T-cell (primary cell): ENCODE data around the gene B3GNT4. TPM values are rescaled to one million over a fixed set of nuclear protein-coding genes. Genes with fewer than 3 reads are reported as not detected.
"Not testable (repeated sequence)": the region's sequence is repeated elsewhere in the genome, so short reads cannot be mapped to it uniquely, and the experiment has no call there.

Experiments used
- ATAC-seq, 4 experiments: fragments of 200-7000 bp in 3 of 4; fragments of 150-1000 bp in 1 of 4; cut with Tn5 transposase; replicated peaks in 1 of 4; 1 replicate in 3 of 4; 2 replicates in 1 of 4; pipeline ENCODE4 v1.10.0; 2021; ENCODE audit warnings: moderate library complexity in 3 of 4, mild to moderate bottlenecking in 2 of 4, moderate number of reproducible peaks in 1 of 4
- CTCF ChIA-PET, 2 donors: fragments of 300-600 bp; sonication (Branson Sonifier 250); formaldehyde crosslinking; loops; one replicate each; lab custom pipeline; 2022; ENCODE audit warnings: antibody characterized with exemption in 2 of 2; lab: Charles Lee
- POLR2A ChIA-PET, 2 donors: fragments of 300-600 bp; sonication (Branson Sonifier 250); formaldehyde crosslinking; loops; one replicate each; lab custom pipeline; 2022; ENCODE audit warnings: antibody characterized with exemption in 2 of 2; lab: Charles Lee
- DNase-seq, 35 experiments: peaks; one replicate each; pipeline versions ENCODE4 v3.0.0 to v3.0.0-alpha.2; 2013 to 2023
- H3K27ac ChIP-seq: one replicate; pipeline ENCODE4 v1.5.1; 2013; ENCODE audit warnings: low read length
- H3K27me3 ChIP-seq, 2 experiments: replicated peaks in 1 of 2; 1 replicate in 1 of 2; 2 replicates in 1 of 2; pipeline versions ENCODE4 v1.6.1 to v1.7.0; 2013; ENCODE audit warnings: low read length in 1 of 2, mixed read lengths in 1 of 2; ENCODE audit not compliant: control insufficient read depth in 2 of 2, insufficient read depth in 2 of 2; ENCODE audit errors: extremely low read depth in 1 of 2
- H3K36me3 ChIP-seq, 2 donors: 1 replicate in 1 of 2; 2 replicates in 1 of 2; pipeline versions ENCODE4 v1.6.1 to v1.7.0; 2013; ENCODE audit warnings: low read length in 1 of 2; ENCODE audit not compliant: control insufficient read depth in 2 of 2, insufficient read depth in 1 of 2; ENCODE audit errors: extremely low read depth in 1 of 2
- H3K4me1 ChIP-seq, 2 experiments: 1 replicate in 1 of 2; 2 replicates in 1 of 2; pipeline versions ENCODE4 v1.6.1 to v1.7.0; 2013; ENCODE audit warnings: low read length in 2 of 2, mixed read lengths in 1 of 2; ENCODE audit not compliant: insufficient read depth in 2 of 2, control insufficient read depth in 1 of 2; ENCODE audit errors: extremely low read depth in 1 of 2
- H3K4me3 ChIP-seq, 2 donors: 1 replicate in 1 of 2; 2 replicates in 1 of 2; pipeline versions ENCODE4 v1.5.1 to v1.7.0; 2013; ENCODE audit warnings: mild to moderate bottlenecking in 2 of 2, low read length in 1 of 2, moderate library complexity in 1 of 2; ENCODE audit not compliant: control insufficient read depth in 1 of 2; ENCODE audit errors: extremely low read depth in 1 of 2
- H3K9me3 ChIP-seq: 2 replicates; pipeline ENCODE4 v1.7.0; 2013
- H3K27ac Mint-ChIP-seq, 2 donors: one replicate each; pipeline ENCODE4 v1.8.0; 2020 to 2021; ENCODE audit warnings: mild to moderate bottlenecking in 2 of 2, mixed read lengths in 2 of 2
- H3K27me3 Mint-ChIP-seq, 2 donors: one replicate each; pipeline ENCODE4 v1.8.0; 2021 to 2022; ENCODE audit warnings: mixed read lengths in 2 of 2
- H3K36me3 Mint-ChIP-seq: one replicate; pipeline ENCODE4 v1.8.0; 2021; ENCODE audit warnings: mixed read lengths
- H3K4me1 Mint-ChIP-seq, 3 donors: one replicate each; pipeline ENCODE4 v1.8.0; 2020 to 2022; ENCODE audit warnings: mixed read lengths in 3 of 3, mild to moderate bottlenecking in 1 of 3
- H3K4me3 Mint-ChIP-seq, 3 donors: one replicate each; pipeline ENCODE4 v1.8.0; 2020 to 2022; ENCODE audit warnings: mild to moderate bottlenecking in 3 of 3, mixed read lengths in 3 of 3, moderate library complexity in 3 of 3
- H3K9me3 Mint-ChIP-seq, 3 donors: one replicate each; pipeline ENCODE4 v1.8.0; 2020 to 2022; ENCODE audit warnings: mixed read lengths in 3 of 3
- WGBS: methylation state at CpG from one replicate; pipeline ENCODE4 v1.1.5; 2013; ENCODE audit warnings: missing lambda C conversion rate; ENCODE audit not compliant: insufficient coverage; 5-methylcytosine and 5-hydroxymethylcytosine counted together
- total RNA-seq, 35 experiments: library from RNA in 6 of 35; stranded (reverse) in 6 of 35; fragments of 120-200 nt in 1 of 35; gene quantifications; one replicate each; pipeline versions ENCODE4 v1.2.1 to v1.2.4 and lab custom pipeline; 2013 to 2026

B3GNT4 gene
- total RNA-seq, 5 donors from 2014 or later (not counting 1 experiment from before 2014, with no cell fraction given): 0.35 to 1.4 (median 0.88) TPM; not detected in 1

- Mint-ChIP-seq H3K27me3 (peaks cover 0 to 6% of the 10 kb centered on the region in 2 donors), H3K9me3 (no peaks in the 10 kb centered on the region), H3K4me3 (no peak within 1 kb of the TSS), H3K36me3 (no peaks in the 10 kb centered on the region), H3K27ac (no peak within 1 kb of the TSS), H3K4me1 (no peaks in the 10 kb centered on the region)
- 85% methylated on average over 13 of the region's 17 CpGs for WGBS
- peaks cover 0 to 15% of the 10 kb centered on the region in 2 experiments for H3K27me3 ChIP-seq
- ATAC-seq: no peak
- ChIA-PET POLR2A (no interaction called here), CTCF (no interaction called here)
- H3K9me3 ChIP-seq: no peaks in the 10 kb centered on the region
- DNase-seq: no peak
- no peak within 1 kb of the TSS for H3K27ac ChIP-seq
- H3K4me1 ChIP-seq: no peaks in the 10 kb centered on the region
- H3K4me3 ChIP-seq: no peak within 1 kb of the TSS
- no peaks in the 10 kb centered on the region for H3K36me3 ChIP-seq
Observed at GRCh38 chr12:122174155-122174845, 29.2 kb upstream of the B3GNT4 start, which contains the start of gene IL31. TSS of gene IL31 (minus strand) at chr12:122174221. CDS start at chr12:122174172, 49 bp downstream.

GRCh38 chr12:122176473-122176872, 27.0 kb upstream of the B3GNT4 start:
- POLR2A ChIA-PET, H3K4me1 Mint-ChIP-seq, H3K27ac Mint-ChIP-seq, H3K4me3 ChIP-seq, H3K27me3 ChIP-seq, H3K4me1 ChIP-seq, H3K4me3 Mint-ChIP-seq, ATAC-seq, H3K27ac ChIP-seq, H3K9me3 ChIP-seq, H3K36me3 ChIP-seq, H3K9me3 Mint-ChIP-seq, CTCF ChIA-PET, H3K36me3 Mint-ChIP-seq, H3K27me3 Mint-ChIP-seq, DNase-seq: not testable (repeated sequence)
- no CpG with 5 or more reads among the region's 4 CpGs for WGBS

GRCh38 chr12:122182887-122183587, 20.5 kb upstream of the B3GNT4 start, which contains the start of gene LRRC43:
TSS of gene LRRC43 (plus strand) at chr12:122183123. CDS start at chr12:122183145, 22 bp downstream.
- DNase-seq: peak in 21 of 35 experiments; percentile 21 to 56 (median 35)
- Mint-ChIP-seq H3K36me3 (no peaks in the 10 kb centered on the region), H3K27ac (no peak within 1 kb of the TSS), H3K4me3 (peak within 1 kb of the TSS; percentile 74 to 82 (median 77)), H3K27me3 (peaks cover 11 to 14% of the 10 kb centered on the region in 2 donors), H3K4me1 (peaks cover 6 to 9% (median 8%) of the 10 kb centered on the region in 3 donors), H3K9me3 (no peaks in the 10 kb centered on the region)
- Histone ChIP-seq H3K27me3 (peaks cover 0 to 22% of the 10 kb centered on the region in 2 experiments), H3K4me3 (peak within 1 kb of the TSS; percentile 43 to 74), H3K27ac (no peak within 1 kb of the TSS), H3K36me3 (no peaks in the 10 kb centered on the region), H3K4me1 (peaks cover 0 to 10% of the 10 kb centered on the region in 2 experiments), H3K9me3 (no peaks in the 10 kb centered on the region)
- peak; percentile 79 to 86 (median 83) for ATAC-seq
- ChIA-PET CTCF (no interaction called here), POLR2A (interaction anchor here in 1 of 2 donors (0.6 kb wide), 3 partner anchors 31 to 1028 kb away, joined by 3 to 9 read pairs (median 4); no protein-coding TSS in a partner anchor)
- 6% methylated on average over 62 of the region's 63 CpGs for WGBS

DNA sequence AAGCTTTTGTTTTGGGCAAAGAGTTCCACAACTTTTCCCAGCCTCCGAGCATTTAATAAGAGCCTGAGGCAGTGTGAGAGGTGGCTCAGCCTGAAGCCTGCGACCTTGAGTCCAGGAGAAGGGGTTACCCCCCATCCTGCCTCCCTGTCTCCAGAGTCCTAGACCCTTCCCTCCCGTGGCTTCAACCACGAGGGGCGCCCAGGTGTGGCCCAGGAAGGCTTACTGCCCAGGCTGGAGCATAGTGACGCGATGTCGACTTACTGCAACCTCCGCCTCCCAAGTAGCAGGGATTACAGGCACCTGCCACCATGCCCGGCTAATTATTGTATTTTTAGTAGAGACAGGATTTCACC, 19.9 kb upstream of the B3GNT4 start:
- Mint-ChIP-seq H3K4me1 (peaks cover 6 to 9% (median 8%) of the 10 kb centered on the region in 3 donors), H3K36me3 (no peaks in the 10 kb centered on the region), H3K27me3 (peaks cover 11 to 14% of the 10 kb centered on the region in 2 donors), H3K4me3 (peak overlapping the region; percentile 62 to 77 (median 74)), H3K9me3 (no peaks in the 10 kb centered on the region), H3K27ac (no peak overlapping the region)
- Histone ChIP-seq H3K27ac (no peak overlapping the region), H3K36me3 (no peaks in the 10 kb centered on the region), H3K27me3 (peaks cover 0 to 22% of the 10 kb centered on the region in 2 experiments), H3K4me1 (peaks cover 0 to 10% of the 10 kb centered on the region in 2 experiments), H3K4me3 (peak overlapping the region in 1 of 2 donors; percentile 47), H3K9me3 (no peaks in the 10 kb centered on the region)
- DNase-seq (no peak), ATAC-seq (peak in 1 of 4 experiments; percentile 3)
- ChIA-PET CTCF (no interaction called here), POLR2A (interaction anchor here in 1 of 2 donors (0.6 kb wide), 1 partner anchor 1027 kb away, joined by 9 read pairs; no protein-coding TSS in a partner anchor)
- WGBS: 92% methylated on average over 2 of the region's 10 CpGs

DNA sequence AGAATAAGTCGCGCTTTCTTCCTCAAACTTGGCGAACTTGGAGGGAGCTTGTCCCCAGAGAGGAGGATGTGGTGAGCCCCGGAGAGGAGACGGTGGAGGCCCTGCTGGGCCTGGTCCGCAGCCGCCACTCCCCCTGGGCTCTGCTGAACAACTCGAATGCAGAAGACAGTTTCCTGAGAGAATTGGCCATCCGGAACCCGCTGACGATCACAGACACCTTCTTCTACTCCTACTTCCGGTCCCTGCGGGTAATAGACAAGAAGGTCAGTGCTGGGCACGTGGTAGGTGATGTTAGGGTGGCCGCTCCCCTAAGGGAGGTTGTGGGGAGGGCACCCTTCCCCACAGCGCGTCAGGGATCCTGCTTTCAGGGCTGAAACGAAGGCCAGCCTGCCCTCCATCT, 19.0 kb upstream of the B3GNT4 start:
- Histone ChIP-seq H3K4me1 (peaks cover 0 to 10% of the 10 kb centered on the region in 2 experiments), H3K27ac (no peak overlapping the region), H3K9me3 (no peaks in the 10 kb centered on the region), H3K27me3 (peaks cover 0 to 22% of the 10 kb centered on the region in 2 experiments), H3K4me3 (no peak overlapping the region), H3K36me3 (no peaks in the 10 kb centered on the region)
- WGBS: 64% methylated on average over 8 of the region's 18 CpGs
- Mint-ChIP-seq H3K36me3 (no peaks in the 10 kb centered on the region), H3K4me1 (peaks cover 6 to 9% (median 8%) of the 10 kb centered on the region in 3 donors), H3K4me3 (peak overlapping the region; percentile 51 to 77 (median 74)), H3K27ac (no peak overlapping the region), H3K9me3 (no peaks in the 10 kb centered on the region), H3K27me3 (peaks cover 11 to 14% of the 10 kb centered on the region in 2 donors)
- ChIA-PET CTCF (no interaction called here), POLR2A (no interaction called here)
- peak in 1 of 35 experiments; percentile 25 for DNase-seq
- ATAC-seq: no peak

GRCh38 chr12:122185079-122185478, 18.4 kb upstream of the B3GNT4 start:
- DNase-seq (no peak), ATAC-seq (no peak)
- Mint-ChIP-seq H3K4me3 (peak overlapping the region in 1 of 3 donors; percentile 77), H3K36me3 (no peaks in the 10 kb centered on the region), H3K4me1 (peaks cover 6 to 9% (median 8%) of the 10 kb centered on the region in 3 donors), H3K9me3 (no peaks in the 10 kb centered on the region), H3K27me3 (peaks cover 11 to 14% of the 10 kb centered on the region in 2 donors), H3K27ac (no peak overlapping the region)
- ChIA-PET CTCF (no interaction called here), POLR2A (no interaction called here)
- Histone ChIP-seq H3K4me1 (peaks cover 0 to 10% of the 10 kb centered on the region in 2 experiments), H3K27me3 (peaks cover 0 to 24% of the 10 kb centered on the region in 2 experiments), H3K36me3 (no peaks in the 10 kb centered on the region), H3K9me3 (no peaks in the 10 kb centered on the region), H3K4me3 (no peak overlapping the region), H3K27ac (no peak overlapping the region)
- 100% methylated on average over 3 of the region's 7 CpGs for WGBS
